Measurements from ENCODE around the gene CTCF.

GRCh38 chr16:67656344-67657016, 94.2 kb downstream of the CTCF start:
- TF ChIP-seq POLR2A (IDR thresholded peaks at IDR 0.05) (no peak), CTCF (IDR thresholded peaks at IDR 0.05) (no peak)

Measured in lower leg skin (tissue), 3 donors.